Ishikawa (cell line): ENCODE results near the gene MGAT2.

Source experiments
- CEBPB ChIP-seq: IDR thresholded peaks from 2 replicates; pipeline ENCODE4 v1.6.1; 2012
- CREB1 ChIP-seq: IDR thresholded peaks from 2 replicates; pipeline ENCODE4 v1.6.1; 2012; ENCODE audit warnings: low read depth
- EGR1 ChIP-seq: IDR thresholded peaks from 2 replicates; pipeline ENCODE4 v1.6.1; 2012
- EP300 ChIP-seq: IDR thresholded peaks from 2 replicates; pipeline ENCODE4 v1.6.1; 2012; ENCODE audit warnings: borderline replicate concordance
- FOXM1 ChIP-seq: IDR thresholded peaks from 2 replicates; pipeline ENCODE4 v1.6.1; 2012; ENCODE audit warnings: low read depth, borderline replicate concordance
- NFIC ChIP-seq: IDR thresholded peaks from 2 replicates; pipeline ENCODE4 v1.6.1; 2012
- RAD21 ChIP-seq: IDR thresholded peaks from 2 replicates; pipeline ENCODE4 v1.6.1; 2012; ENCODE audit warnings: low read depth
- REST ChIP-seq: IDR thresholded peaks from 2 replicates; pipeline ENCODE4 v1.6.1; 2012; ENCODE audit warnings: low read depth, mild to moderate bottlenecking
- TAF1 ChIP-seq: IDR thresholded peaks from 2 replicates; pipeline ENCODE4 v1.6.1; 2012; ENCODE audit warnings: low read depth, mild to moderate bottlenecking
- TCF12 ChIP-seq: IDR thresholded peaks from 2 replicates; pipeline ENCODE4 v1.6.1; 2012; ENCODE audit warnings: low read depth
- TEAD4 ChIP-seq: IDR thresholded peaks from 2 replicates; pipeline ENCODE4 v1.6.1; 2012
- YY1 ChIP-seq: IDR thresholded peaks from 2 replicates; pipeline ENCODE4 v1.6.1; 2012; ENCODE audit warnings: low read depth
- ZBTB7A ChIP-seq: IDR thresholded peaks from 2 replicates; pipeline ENCODE4 v1.6.1; 2012; ENCODE audit warnings: low read depth
- TF ChIP-seq, protein P1 (sequence below): IDR thresholded peaks from 2 replicates; pipeline ENCODE4 v1.6.1; 2012
- TF ChIP-seq, protein P2 (sequence below): IDR thresholded peaks from 2 replicates; pipeline ENCODE4 v1.6.1; 2012

Gene MGAT2

DNA sequence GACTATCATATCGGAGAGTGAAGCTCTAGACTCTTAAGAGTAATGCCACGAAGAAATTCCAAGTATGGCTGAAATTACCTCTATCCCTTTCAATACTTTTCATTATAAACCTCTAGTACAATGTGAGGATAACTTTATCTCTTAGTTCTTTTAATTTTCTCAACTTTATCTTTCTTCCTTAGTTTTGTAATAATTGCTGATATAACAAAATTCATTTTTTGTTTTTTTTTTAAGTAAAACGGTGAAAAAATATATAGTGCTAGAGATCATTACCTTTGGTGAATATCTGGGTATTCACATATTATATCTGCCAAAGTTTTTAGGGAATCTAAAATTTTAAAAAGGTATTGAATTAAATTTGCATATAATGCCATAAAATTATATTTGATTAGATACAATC is 33.9 kb downstream of the MGAT2 start:
- TF ChIP-seq REST = no peak
- TF ChIP-seq ZBTB7A = no peak
- TF ChIP-seq, protein P1, sequence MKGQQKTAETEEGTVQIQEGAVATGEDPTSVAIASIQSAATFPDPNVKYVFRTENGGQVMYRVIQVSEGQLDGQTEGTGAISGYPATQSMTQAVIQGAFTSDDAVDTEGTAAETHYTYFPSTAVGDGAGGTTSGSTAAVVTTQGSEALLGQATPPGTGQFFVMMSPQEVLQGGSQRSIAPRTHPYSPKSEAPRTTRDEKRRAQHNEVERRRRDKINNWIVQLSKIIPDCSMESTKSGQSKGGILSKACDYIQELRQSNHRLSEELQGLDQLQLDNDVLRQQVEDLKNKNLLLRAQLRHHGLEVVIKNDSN = no peak
- no peak for TF ChIP-seq YY1
- no peak for TF ChIP-seq TCF12
- TF ChIP-seq EP300 = no peak
- TF ChIP-seq RAD21 = no peak
- no peak for TF ChIP-seq NFIC
- no peak for TF ChIP-seq TAF1
- TF ChIP-seq CREB1 = no peak
- TF ChIP-seq FOXM1 = no peak
- TF ChIP-seq CEBPB = no peak
- TF ChIP-seq, protein P2, sequence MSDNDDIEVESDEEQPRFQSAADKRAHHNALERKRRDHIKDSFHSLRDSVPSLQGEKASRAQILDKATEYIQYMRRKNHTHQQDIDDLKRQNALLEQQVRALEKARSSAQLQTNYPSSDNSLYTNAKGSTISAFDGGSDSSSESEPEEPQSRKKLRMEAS = no peak

GRCh38 chr14:49659526-49660455 is 39.2 kb downstream of the MGAT2 start:
- no peak for TF ChIP-seq ZBTB7A

DNA sequence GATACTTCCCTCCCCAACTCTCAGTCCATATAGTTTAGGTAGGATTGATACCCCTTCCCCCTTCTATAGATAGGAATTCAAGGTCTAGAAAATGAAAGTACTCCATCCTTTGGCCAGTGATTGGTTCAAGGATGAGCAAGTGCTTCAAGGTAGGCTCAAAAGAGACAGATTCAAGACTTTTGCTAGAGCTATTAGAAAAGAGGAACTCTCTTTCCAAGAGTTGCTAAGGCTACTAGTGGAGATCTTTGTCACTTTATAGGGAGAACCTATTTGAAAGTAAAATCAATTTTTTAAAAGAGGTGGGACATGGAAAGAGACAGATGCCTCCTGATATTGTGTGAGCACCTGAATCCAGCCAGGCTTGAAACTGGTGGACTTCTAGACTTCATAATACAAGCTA is 49.9 kb downstream of the MGAT2 start:
- TF ChIP-seq EGR1 (no peak), EP300 (no peak), CREB1 (no peak), CEBPB (no peak), FOXM1 (no peak), YY1 (no peak), NFIC (no peak), TCF12 (no peak), ZBTB7A (no peak), TEAD4 (no peak), RAD21 (no peak), TAF1 (no peak), REST (no peak)
- TF ChIP-seq, protein P1 = no peak
- TF ChIP-seq, protein P2 = no peak
